K562 (cell line): ENCODE results near the gene CEBPE. TPM values are rescaled to one million over a fixed set of nuclear protein-coding genes. Genes with fewer than 3 reads are reported as not detected.

Experiments
- BHLHE40 ChIP-seq: IDR thresholded peaks from 2 replicates; pipeline ENCODE4 v1.6.1; 2011; ENCODE audit warnings: low read length, improper control_type of control experiment
- CAMTA2 ChIP-seq: fragments of 250-450 bp; sonication (Bioruptor Pico); conservative IDR thresholded peaks from 2 replicates; pipeline ENCODE4 v1.5.1; 2022
- CHD4 ChIP-seq: fragments of 200-600 bp; sonication (generic); IDR thresholded peaks from 3 replicates; pipeline ENCODE4 v1.6.1; 2012; ENCODE audit warnings: low read depth, mild to moderate bottlenecking, mixed read lengths, low read length, inconsistent platforms; ENCODE audit not compliant: insufficient read depth, insufficient replicate concordance, poor library complexity, severe bottlenecking
- CREB3L1 ChIP-seq: fragments of 450-650 bp; IDR thresholded peaks from 2 replicates; pipeline ENCODE4 v1.6.1; 2014; ENCODE audit warnings: low read depth, mild to moderate bottlenecking, moderate library complexity, borderline replicate concordance
- GTF2B ChIP-seq: IDR thresholded peaks from 2 replicates; pipeline ENCODE4 v1.6.1; 2011; ENCODE audit not compliant: insufficient read length; ENCODE audit errors: extremely low read depth
- GTF2F1 ChIP-seq: IDR thresholded peaks from 2 replicates; pipeline ENCODE4 v1.6.1; 2011; ENCODE audit warnings: low read depth, low read length, improper control_type of control experiment
- KAT8 ChIP-seq: fragments of 450-650 bp; IDR thresholded peaks from 2 replicates; pipeline ENCODE4 v1.6.1; 2016; ENCODE audit warnings: low read depth, mild to moderate bottlenecking
- MAZ ChIP-seq, 2 experiments: fragments of 450-650 bp in 1 of 2; sonication (generic) in 1 of 2; formaldehyde crosslinking; IDR thresholded peaks in 1 of 2; conservative IDR thresholded peaks in 1 of 2; 2 replicates each; pipeline versions ENCODE4 v1.4.0 to v1.5.0; 2020; ENCODE audit warnings: mild to moderate bottlenecking in 1 of 2, missing genetic modification reagents in 1 of 2
- NR2F6 ChIP-seq: fragments of 450-650 bp; formaldehyde crosslinking; IDR thresholded peaks from 2 replicates; pipeline ENCODE4 v1.4.0; 2020; ENCODE audit warnings: mild to moderate bottlenecking
- POLR2H ChIP-seq: IDR thresholded peaks from 2 replicates; pipeline ENCODE4 v1.6.1; 2016; ENCODE audit warnings: missing genetic modification characterization, low read depth, mild to moderate bottlenecking, control low read depth, missing compliant biosample characterization, moderate library complexity
- RUNX1 ChIP-seq: sonication (generic); IDR thresholded peaks from 2 replicates; pipeline ENCODE4 v1.6.1; 2016; ENCODE audit warnings: antibody characterized with exemption, low read depth
- SIN3B ChIP-seq: fragments of 450-650 bp; IDR thresholded peaks from 2 replicates; pipeline ENCODE4 v1.6.1; 2017; ENCODE audit warnings: low read depth, mild to moderate bottlenecking, moderate library complexity
- SP2 ChIP-seq: IDR thresholded peaks from 2 replicates; pipeline ENCODE4 v1.6.1; 2011; ENCODE audit warnings: mild to moderate bottlenecking, low read depth, low read length, moderate library complexity; ENCODE audit not compliant: poor library complexity, severe bottlenecking; ENCODE audit errors: extremely low read depth
- SPI1 ChIP-seq: IDR thresholded peaks from 2 replicates; pipeline ENCODE4 v1.6.1; 2011; ENCODE audit warnings: low read depth, low read length, control low read depth, borderline replicate concordance
- TAF1 ChIP-seq: IDR thresholded peaks from 2 replicates; pipeline ENCODE4 v1.6.1; 2011; ENCODE audit warnings: mild to moderate bottlenecking, low read length, moderate library complexity; ENCODE audit not compliant: insufficient read depth, control insufficient read depth, severe bottlenecking; ENCODE audit errors: extremely low read depth
- polyA plus RNA-seq, 8 experiments: library from polyadenylated mRNA; depleted of rRNA in 4 of 8; stranded (reverse) in 5 of 8; unstranded in 3 of 8; fragments of >200 nt; fragmentation: Nextera tagmentation in 2 of 8; fragmentation: Illumina TruSeq in 1 of 8; extraction: Ambion mirVana in 2 of 8; extraction: Trizol in 1 of 8; gene quantifications; 2 replicates each; pipeline versions ENCODE4 v1.2.1 to v1.2.3, GENCODE V29; 2011 to 2014; ENCODE audit warnings: inconsistent platforms in 1 of 8, missing spikeins in 1 of 8
- total RNA-seq, 7 experiments: library from RNA; depleted of rRNA in 6 of 7; stranded (reverse); fragments of >200 nt in 6 of 7; fragmentation: Illumina TruSeq in 2 of 7; extraction: Trizol in 2 of 7; gene quantifications; 2 replicates each; pipeline versions ENCODE4 v1.2.1 to v1.2.3, GENCODE V29; 2011 to 2021; ENCODE audit warnings: low replicate concordance in 1 of 7
- TF ChIP-seq, protein P1 (sequence below): sonication (generic); formaldehyde crosslinking; IDR thresholded peaks from 2 replicates; pipeline ENCODE4 v1.8.0; 2022; ENCODE audit warnings: mild to moderate bottlenecking, low read depth, missing genetic modification reagents
- TF ChIP-seq, protein P2 (sequence below): fragments of 250-450 bp; sonication (Bioruptor Pico); IDR thresholded peaks from 2 replicates; pipeline ENCODE4 v1.4.0; 2020; ENCODE audit warnings: mild to moderate bottlenecking, moderate library complexity, borderline replicate concordance
- TF ChIP-seq, protein P3 (sequence below): IDR thresholded peaks from 2 replicates; pipeline ENCODE4 v1.6.1; 2014; ENCODE audit warnings: antibody characterized with exemption

CEBPE gene
- total and polyA plus RNA-seq, 9 of the 15 experiments (the other 6 are each of a cell fraction or from before 2014, with no cell fraction given): 0.09 to 0.15 (median 0.13) TPM; not detected in 6

DNA sequence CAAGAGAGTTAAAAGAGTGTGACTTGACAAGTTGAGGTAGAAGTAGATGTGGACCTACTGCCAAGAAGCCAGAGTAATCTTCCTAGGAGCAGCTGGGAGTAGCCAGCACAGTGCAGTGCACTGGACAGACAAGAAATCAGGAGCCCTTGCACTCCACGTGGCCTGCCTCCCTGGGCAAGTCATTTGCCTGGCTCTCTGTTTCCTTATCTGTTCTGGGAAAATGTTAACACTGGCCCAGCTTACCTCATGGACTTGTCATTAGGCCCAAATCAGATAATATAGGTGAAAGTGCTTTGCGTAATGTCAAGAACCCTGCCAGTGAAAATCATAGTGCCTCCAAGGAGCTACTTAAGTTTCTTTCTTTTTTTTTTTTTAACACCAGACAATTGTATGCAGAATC lies 45.2 kb upstream of the CEBPE start (continued):
- no peak for TF ChIP-seq POLR2H (tag)
- TF ChIP-seq TAF1: no peak
- TF ChIP-seq CAMTA2 (CRISPR knock-in tag): no peak
- TF ChIP-seq, protein P1, sequence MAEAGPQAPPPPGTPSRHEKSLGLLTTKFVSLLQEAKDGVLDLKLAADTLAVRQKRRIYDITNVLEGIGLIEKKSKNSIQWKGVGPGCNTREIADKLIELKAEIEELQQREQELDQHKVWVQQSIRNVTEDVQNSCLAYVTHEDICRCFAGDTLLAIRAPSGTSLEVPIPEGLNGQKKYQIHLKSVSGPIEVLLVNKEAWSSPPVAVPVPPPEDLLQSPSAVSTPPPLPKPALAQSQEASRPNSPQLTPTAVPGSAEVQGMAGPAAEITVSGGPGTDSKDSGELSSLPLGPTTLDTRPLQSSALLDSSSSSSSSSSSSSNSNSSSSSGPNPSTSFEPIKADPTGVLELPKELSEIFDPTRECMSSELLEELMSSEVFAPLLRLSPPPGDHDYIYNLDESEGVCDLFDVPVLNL (CRISPR knock-in tag): no peak
- TF ChIP-seq CREB3L1: peak; percentile 66; the same call in 1 of the 2 replicates
- TF ChIP-seq, protein P2, sequence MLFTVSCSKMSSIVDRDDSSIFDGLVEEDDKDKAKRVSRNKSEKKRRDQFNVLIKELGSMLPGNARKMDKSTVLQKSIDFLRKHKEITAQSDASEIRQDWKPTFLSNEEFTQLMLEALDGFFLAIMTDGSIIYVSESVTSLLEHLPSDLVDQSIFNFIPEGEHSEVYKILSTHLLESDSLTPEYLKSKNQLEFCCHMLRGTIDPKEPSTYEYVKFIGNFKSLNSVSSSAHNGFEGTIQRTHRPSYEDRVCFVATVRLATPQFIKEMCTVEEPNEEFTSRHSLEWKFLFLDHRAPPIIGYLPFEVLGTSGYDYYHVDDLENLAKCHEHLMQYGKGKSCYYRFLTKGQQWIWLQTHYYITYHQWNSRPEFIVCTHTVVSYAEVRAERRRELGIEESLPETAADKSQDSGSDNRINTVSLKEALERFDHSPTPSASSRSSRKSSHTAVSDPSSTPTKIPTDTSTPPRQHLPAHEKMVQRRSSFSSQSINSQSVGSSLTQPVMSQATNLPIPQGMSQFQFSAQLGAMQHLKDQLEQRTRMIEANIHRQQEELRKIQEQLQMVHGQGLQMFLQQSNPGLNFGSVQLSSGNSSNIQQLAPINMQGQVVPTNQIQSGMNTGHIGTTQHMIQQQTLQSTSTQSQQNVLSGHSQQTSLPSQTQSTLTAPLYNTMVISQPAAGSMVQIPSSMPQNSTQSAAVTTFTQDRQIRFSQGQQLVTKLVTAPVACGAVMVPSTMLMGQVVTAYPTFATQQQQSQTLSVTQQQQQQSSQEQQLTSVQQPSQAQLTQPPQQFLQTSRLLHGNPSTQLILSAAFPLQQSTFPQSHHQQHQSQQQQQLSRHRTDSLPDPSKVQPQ (CRISPR knock-in tag): no peak
- no peak for TF ChIP-seq SPI1
- TF ChIP-seq MAZ (CRISPR knock-in tag; conservative IDR thresholded peaks at IDR 0.05 in 1 of 2, IDR thresholded peaks at IDR 0.05 in 1 of 2): no peak
- no peak for TF ChIP-seq GTF2F1
- no peak for TF ChIP-seq NR2F6 (CRISPR knock-in tag)
- no peak for TF ChIP-seq SIN3B
- TF ChIP-seq SP2: no peak
- TF ChIP-seq RUNX1: no peak
- peak; percentile 52; the same call in 1 of the 2 replicates for TF ChIP-seq BHLHE40
- TF ChIP-seq KAT8: no peak
- TF ChIP-seq CHD4: no peak
- TF ChIP-seq, protein P3, sequence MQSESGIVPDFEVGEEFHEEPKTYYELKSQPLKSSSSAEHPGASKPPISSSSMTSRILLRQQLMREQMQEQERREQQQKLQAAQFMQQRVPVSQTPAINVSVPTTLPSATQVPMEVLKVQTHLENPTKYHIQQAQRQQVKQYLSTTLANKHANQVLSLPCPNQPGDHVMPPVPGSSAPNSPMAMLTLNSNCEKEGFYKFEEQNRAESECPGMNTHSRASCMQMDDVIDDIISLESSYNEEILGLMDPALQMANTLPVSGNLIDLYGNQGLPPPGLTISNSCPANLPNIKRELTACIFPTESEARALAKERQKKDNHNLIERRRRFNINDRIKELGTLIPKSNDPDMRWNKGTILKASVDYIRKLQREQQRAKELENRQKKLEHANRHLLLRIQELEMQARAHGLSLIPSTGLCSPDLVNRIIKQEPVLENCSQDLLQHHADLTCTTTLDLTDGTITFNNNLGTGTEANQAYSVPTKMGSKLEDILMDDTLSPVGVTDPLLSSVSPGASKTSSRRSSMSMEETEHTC: no peak
- no peak for TF ChIP-seq GTF2B
